SIG-M5 (cell line): ENCODE measurements around the gene GPR162.

Experiments
- DNase-seq: peaks from one replicate; lab custom pipeline; 2025; lab: John Stamatoyannopoulos, UW

Gene GPR162

DNA sequence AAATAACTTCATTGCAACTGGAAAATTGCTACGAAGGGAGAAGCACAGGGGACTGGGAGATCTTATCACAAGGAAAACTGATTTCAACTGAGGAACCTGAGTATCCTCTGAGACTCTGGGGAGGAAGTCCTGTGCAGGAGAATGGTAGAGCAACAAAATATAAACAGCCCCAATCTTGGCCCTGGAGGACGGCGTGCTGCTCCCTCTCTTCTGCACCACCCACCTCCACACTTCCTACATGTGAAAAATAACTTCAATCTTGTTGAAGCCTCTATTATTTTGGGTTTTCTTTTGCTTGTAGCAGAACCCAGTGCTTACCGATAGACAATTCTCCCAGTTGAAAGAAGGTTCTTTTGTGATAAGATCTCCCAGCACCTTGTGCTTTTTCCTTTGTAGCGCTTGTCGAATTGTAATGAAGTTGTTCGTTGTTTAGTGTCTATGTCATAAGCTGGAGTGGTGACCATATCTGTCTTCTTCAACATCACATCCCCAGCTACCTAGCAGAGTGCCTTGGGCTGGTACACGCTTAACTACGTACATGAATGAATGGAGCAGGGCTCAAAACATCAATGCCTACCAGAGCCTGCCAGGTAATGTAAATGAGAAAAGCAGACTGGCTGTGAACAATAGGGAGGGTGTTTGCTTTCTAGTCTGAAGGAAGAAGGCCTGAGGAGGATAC lies 35.1 kb upstream of the GPR162 start:
- no peak for DNase-seq

DNA sequence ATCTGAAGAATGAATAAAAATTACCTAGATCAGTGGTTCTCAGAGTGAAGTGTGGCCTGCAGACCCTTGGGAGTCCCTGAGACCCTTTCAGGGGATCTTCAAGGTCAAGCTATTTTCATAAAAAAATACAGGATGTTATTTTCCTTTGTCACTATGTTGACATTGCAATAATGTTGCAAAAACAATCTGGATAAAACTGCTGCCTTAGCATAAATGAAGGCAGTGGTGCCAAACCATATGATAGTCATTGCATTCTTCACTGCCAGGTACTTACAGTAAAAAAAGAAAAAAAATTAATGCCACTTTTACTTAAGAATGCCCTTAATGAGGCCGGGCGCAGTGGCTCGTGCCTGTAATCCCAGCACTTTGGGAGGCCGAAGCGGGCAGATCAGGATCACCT lies 34.3 kb upstream of the GPR162 start:
- DNase-seq, result no peak

DNA sequence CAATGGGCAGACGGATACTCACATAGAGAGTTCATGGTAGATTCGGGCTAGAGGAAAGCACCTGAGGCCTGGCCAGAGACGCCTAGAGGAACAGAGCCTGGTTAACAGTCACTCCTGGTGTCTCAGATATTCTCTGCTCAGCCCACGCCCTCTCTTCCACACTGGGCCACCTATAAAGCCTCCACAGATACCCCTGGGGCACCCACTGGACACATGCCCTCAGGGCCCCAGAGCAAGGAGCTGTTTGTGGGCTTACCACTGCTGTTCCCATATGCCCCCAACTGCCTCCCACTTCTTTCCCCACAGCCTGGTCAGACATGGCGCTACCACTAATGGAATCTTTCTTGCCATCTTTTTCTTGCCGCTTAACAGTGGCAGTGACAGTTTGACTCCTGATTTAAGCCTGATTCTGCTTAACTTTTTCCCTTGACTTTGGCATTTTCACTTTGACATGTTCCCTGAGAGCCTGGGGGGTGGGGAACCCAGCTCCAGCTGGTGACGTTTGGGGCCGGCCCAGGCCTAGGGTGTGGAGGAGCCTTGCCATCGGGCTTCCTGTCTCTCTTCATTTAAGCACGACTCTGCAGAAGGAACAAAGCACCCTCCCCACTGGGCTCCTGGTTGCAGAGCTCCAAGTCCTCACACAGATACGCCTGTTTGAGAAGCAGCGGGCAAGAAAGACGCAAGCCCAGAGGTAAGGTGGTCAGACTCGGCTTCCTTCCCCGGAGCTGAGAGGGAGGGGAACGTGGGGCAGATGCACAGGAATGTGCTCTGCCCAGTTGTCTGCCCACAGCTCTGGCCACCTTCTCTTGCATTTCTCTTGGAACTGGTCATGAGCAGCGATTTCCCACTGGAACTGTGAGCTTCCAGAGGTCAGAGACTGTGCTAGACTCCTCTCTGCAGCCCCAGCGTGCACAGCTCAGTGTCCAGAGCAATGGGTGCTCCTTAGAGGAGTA lies 32.4 kb upstream of the GPR162 start, which contains the start of gene CD4:
Gene CD4 (plus strand): TSS at position 557 of the 953 bp plus-strand sequence. CDS start 10,611 bp downstream, outside the sequence.
- DNase-seq, result no peak

DNA sequence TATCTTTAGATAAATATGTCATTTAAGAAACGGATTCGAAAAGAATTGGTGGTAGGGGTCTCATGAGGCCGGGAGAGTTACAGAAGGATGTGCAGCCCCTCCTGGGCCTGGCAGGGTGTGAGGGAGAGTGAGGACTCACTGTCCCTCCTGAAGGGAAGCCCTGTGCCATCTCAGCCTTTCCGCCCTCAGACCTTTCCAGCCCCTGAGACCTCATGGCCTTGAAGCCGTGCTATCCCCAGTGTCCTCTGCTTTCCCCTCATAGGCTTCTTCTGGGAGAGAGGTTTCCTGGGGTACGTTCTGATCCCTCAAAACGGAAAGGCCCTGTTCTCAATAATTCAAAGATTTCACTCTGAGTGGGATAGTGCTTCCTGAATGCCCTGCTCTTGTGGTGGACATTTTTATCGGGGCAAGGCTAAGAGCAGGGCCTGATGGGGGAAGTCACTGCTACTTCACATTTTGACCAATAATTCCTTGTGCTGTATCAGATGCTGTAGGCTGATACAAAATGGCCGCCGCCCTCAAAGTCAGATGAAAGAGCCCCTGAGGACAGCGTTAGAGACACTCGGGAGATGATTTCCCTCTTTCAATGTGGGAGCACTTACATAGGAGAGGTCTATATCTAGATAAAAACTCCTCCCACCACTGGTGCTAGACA lies 31.0 kb upstream of the GPR162 start:
- DNase-seq, result no peak

DNA sequence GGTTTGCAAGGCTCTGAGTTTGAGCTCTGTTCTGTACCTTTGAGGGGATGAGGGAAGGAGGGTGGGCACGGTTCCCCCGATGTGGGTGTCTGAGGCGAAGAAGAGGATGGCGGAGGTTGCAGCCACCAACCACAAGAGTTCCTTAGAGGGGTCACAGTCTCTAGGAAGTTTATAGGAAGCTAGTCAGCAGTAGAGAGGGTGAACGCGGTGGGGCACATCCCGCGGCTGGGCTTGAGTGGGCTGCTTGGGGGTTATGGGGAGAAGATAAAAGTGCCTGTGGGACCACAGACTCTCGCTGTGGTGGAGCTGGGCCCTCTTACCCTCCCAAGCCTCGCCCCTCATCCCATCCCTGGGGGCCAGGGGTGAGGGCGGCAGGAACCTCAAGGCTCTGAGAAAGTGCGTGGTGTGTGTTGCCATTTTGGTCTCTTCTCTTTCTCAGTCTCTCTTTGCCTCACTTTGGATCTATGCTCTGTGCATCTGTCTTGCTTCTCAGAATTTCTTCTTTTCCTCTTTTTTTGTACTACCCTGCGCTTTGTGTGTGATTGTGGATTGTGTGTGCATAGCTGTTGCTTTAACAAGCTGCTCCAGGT lies 29.6 kb upstream of the GPR162 start:
- DNase-seq, result no peak

DNA sequence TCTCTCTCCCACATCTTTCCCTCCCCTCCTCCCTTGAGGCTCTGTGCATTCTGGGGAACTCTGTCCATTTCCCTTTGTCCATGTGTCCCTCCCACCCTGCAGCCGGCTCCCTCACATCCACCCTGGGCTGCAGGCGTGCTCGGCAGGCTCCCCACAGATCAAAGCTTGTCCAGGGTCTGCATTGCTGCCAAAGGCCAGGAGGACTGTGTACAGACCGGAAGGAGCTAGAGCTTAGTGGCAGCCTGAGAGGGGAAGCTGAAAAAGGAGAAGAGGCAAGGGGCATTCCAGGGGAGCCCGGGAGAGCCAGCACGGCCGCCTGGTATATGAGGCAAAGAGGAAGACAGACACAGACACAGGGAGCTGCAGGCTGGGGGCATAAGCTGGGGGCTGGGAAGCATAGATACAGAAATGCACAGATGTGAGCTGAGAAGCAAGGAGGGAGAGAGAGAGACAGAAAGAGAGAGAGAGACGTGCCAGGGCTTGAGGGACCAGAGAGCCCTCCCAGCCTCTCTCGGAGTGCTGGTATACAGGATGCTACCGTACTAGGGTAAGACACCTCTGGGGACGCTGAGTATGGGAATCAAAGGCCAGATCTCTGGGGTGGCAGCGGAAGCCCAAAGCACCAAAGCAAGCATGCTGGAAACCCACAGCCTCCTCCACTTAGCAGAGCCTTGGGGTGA lies 29.0 kb upstream of the GPR162 start:
- DNase-seq, result peak; percentile 22

DNA sequence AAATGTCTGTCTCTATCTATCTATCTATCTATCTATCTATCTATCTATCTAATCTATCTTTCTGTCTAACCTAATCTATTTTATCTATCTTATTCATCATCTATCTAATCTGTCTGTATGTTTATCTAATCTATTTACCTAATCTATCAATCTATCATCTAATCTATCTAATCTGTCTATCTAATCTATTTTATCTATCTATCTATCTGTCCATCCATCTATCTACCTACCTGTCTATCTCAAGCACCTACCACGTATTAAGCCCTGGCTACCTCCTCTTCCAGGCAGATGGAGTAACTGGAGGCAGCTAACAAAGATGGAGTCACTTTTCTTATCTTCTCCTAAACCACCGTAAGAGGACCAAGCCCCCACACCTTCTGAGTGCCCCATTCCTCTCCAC lies 26.5 kb upstream of the GPR162 start:
- DNase-seq, result no peak

DNA sequence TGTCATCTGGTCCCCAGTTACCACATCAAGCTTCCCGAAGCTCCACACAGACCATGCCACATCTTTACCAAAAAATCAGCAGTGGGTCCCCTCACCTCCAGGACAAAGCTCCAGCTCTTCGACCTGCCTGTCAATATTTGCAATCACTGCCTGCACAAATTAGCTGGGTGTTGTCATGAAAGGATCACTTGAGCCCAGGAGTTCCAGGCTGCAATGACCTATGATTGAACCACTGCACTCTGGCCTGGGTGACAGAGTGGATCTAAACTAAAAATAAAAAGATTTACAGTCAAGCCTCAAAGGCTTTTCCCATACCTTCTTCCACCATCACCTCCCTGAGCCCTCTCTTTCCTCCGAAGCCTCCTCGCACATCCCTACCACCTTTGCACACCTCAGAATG lies 25.0 kb upstream of the GPR162 start:
- DNase-seq, result no peak

DNA sequence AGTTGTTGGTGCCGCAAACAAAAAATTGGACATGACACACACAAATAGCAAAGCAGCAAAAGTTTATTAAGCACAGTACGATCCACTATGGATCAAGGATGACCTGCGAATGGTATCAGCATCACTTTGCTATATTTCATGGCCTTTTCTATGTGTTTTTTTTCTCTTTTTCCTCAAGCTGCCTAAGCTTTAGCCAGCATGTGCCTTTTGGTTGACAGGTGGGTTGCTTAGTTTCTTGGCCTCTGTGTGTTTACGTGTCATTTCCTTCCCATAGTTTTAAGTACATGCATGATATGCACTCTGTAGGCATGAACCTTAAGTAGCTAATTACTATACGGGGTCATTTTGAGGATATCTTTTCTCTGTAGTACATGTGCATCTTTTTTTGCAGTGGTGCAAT lies 22.5 kb upstream of the GPR162 start:
- no peak for DNase-seq

DNA sequence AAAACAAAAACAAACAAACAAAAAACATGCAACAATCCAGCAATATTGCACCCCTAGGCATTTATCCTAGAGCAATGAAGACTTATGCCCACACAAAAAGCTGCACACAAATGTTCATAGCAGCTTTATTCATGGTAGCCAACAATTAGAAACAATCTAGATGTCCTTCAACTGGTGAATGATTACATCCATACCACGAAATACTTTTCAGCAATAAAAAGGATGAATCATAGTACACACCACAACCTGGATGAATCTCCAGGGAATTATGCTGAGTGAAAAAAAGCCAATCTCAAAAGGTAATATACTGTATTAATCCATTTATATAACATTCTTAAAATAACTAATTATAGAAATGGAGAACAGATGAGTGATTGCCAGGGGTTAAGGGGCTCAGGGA lies 14.5 kb upstream of the GPR162 start:
- DNase-seq, result no peak

DNA sequence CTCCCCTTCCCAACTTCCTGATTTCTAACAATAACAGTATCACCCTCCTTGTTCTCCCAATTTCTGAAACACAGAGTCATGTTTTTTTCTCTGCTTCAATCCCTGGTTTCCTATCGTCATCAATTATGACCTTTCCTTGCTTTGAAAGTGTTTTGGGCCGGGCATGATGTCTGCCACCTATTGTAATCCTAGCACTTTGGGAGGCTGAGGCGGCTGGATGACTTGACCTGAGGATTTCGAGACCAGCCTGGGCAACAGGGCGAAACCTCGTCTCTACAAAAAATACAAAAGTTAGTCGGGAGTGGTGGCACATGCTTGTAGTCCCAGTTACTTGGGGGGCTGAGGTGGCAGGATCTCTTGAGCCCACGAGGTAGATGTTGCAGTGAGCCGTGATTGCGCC lies 12.6 kb upstream of the GPR162 start:
- no peak for DNase-seq

DNA sequence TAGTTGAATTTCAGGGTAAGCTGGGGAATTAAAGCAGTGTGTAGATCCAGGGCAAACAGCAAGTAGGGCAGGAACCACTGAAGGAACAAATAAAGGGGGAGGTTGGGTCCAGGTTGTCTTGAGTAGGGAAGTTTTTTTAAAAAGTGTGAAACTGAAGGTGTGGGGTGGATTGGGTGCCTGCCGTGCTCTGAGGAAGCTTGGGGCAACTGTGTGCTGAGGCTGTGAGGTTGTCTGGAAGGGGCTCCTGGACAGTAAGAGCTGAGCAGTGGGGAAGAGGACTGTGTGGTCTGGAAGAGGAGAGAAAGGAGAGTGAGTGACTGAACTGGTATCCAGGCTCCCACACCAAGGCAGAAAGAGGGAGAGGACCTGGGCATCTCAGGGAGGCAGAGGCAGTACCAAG lies 10.9 kb upstream of the GPR162 start:
- no peak for DNase-seq

DNA sequence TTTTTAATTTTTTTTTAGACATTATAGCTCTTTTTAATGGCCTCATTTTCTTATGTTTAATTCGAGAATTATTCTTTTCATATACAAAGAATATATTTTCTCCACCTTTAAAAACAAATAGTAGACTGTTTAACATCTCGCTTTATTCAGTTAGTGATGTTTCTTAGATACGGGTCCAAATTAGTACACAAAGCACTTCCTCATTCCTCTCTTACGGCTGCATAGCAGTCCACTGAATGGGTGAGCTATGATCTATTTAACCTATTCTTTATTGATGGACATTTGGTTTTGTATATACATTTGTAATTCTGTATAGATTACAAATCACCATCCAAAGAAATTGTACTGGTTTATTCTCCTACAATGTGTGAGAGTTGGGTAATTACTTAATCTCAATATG lies 8.3 kb upstream of the GPR162 start:
- DNase-seq, result no peak

DNA sequence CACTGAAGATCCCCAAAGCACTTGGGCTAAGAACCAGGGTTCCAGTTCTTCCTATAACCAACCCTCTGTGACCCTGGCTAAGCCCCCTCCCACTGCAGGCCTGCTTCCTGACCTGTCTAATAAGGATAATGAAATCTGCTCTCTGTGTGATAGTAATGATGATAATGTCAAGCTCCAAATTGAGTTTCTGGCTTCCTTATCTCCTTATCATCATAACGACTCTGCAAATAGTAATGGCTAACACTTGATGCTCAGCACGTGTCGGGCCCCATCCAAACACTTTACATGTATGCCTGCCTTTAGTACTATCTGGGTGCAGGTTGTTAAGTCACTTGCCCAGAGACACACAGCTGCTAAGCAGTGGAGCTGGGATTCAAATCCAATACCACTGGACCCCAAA lies 5.0 kb upstream of the GPR162 start:
- no peak for DNase-seq

DNA sequence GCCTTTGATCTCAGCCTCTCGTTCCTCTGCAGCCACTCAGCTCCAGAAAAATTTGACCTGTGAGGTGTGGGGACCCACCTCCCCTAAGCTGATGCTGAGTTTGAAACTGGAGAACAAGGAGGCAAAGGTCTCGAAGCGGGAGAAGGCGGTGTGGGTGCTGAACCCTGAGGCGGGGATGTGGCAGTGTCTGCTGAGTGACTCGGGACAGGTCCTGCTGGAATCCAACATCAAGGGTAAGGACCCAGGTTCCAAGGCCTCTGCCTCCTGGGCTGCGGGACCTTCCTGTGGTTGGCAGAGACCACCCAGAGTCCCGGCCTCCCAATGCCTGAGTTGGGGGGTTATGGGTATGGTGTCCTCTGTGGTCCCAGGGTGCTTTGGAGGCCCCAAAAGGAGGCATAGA lies 4.5 kb upstream of the GPR162 start:
- DNase-seq, result no peak

DNA sequence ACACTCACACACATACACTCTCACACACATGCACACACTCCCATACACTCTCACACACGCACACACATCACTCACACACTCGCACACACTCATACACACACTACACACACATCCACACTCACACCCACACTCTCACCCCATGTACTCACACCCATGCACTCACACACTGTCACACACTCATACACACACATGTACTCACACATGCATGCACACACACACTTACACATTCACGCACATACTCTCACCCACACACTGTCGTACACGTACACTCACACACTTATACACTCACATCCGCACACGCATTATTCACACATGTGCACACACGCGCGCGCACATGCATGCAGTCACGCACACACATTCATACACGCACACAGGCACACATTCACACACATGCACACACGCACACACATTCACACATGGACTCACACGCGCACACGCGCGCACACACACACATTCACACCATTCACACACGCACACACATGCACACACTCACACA lies 3.9 kb upstream of the GPR162 start:
- no peak for DNase-seq

DNA sequence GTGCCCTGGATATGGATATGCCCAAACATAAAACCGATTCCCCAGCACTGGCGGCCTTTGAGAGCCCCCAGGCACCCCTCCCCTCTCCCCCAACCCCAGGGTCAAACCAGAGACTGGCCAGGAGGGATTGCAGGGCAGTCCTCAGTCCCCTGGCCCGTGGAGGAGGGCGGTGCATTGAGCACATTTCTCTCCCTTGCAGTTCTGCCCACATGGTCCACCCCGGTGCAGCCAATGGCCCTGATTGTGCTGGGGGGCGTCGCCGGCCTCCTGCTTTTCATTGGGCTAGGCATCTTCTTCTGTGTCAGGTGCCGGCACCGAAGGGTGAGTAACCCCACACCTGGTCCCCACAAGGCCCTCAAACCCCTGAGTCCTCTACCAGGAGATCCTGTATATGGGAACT lies 3.4 kb upstream of the GPR162 start:
- no peak for DNase-seq

DNA sequence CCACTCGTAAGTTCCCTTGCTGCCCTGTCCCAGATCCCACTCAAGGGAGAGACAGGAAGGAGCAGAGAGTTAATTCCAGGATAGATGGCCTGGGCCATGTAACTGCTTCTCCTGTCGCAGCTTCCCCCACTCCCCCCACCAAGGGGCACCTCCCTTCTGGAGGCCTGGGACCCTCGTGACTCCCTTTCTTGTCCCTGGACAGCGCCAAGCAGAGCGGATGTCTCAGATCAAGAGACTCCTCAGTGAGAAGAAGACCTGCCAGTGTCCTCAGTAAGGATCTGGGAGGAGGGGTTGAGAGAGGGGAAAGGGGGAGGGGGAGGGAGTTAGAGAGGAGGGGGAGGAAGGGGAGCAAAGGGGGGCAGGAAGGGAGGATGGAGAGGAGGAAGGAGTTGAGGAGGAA lies 3.0 kb upstream of the GPR162 start:
- DNase-seq, result no peak

DNA sequence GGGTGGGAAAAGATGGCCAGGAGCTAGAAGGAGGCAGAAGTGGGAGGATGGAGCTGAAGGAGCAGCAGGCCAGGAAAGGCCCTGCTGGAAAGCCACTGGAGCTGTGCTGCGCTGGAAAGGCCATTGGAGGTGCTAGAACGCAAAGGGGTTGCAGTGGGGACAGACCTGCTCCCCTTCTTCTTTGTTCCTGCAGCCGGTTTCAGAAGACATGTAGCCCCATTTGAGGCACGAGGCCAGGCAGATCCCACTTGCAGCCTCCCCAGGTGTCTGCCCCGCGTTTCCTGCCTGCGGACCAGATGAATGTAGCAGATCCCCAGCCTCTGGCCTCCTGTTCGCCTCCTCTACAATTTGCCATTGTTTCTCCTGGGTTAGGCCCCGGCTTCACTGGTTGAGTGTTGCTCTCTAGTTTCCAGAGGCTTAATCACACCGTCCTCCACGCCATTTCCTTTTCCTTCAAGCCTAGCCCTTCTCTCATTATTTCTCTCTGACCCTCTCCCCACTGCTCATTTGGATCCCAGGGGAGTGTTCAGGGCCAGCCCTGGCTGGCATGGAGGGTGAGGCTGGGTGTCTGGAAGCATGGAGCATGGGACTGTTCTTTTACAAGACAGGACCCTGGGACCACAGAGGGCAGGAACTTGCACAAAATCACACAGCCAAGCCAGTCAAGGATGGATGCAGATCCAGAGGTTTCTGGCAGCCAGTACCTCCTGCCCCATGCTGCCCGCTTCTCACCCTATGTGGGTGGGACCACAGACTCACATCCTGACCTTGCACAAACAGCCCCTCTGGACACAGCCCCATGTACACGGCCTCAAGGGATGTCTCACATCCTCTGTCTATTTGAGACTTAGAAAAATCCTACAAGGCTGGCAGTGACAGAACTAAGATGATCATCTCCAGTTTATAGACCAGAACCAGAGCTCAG lies 2.3 kb upstream of the GPR162 start:
- DNase-seq, result no peak

DNA sequence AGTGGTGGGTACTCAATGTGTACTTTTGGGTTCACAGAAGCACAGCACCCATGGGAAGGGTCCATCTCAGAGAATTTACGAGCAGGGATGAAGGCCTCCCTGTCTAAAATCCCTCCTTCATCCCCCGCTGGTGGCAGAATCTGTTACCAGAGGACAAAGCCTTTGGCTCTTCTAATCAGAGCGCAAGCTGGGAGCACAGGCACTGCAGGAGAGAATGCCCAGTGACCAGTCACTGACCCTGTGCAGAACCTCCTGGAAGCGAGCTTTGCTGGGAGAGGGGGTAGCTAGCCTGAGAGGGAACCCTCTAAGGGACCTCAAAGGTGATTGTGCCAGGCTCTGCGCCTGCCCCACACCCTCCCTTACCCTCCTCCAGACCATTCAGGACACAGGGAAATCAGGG lies 1.5 kb upstream of the GPR162 start:
- no peak for DNase-seq
